ENCODE measurements around the gene USP17L10.
"Not testable (repeated sequence)": the region's sequence is repeated elsewhere in the genome, so short reads cannot be mapped to it uniquely, and the experiment has no call there.

The USP17L10 gene, protein sequence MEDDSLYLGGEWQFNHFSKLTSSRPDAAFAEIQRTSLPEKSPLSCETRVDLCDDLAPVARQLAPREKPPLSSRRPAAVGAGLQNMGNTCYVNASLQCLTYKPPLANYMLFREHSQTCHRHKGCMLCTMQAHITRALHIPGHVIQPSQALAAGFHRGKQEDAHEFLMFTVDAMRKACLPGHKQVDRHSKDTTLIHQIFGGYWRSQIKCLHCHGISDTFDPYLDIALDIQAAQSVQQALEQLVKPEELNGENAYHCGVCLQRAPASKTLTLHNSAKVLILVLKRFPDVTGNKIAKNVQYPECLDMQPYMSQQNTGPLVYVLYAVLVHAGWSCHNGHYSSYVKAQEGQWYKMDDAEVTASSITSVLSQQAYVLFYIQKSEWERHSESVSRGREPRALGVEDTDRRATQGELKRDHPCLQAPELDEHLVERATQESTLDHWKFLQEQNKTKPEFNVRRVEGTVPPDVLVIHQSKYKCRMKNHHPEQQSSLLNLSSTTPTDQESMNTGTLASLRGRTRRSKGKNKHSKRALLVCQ

DNA sequence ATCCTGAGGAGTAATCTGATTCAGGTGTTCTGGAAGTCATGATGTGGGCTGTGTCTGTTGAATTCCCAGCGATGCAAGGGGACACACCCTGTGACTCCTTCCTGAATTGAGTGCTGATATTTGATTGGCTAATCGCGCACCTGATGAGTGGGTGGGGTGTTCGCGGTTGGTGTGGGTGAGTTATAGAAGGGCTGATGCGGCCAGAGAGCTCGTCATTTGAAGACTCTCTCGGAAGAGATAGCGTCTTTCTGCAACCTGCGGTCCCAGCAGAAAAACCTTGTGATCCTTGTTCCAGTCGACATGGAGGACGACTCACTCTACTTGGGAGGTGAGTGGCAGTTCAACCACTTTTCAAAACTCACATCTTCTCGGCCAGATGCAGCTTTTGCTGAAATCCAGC, at the start of gene USP17L10:
Gene USP17L10 (plus strand): TSS at position 301 of the 400 bp plus-strand sequence. CDS start 0 bp downstream, at position 301.
- not testable (repeated sequence) for FAIRE-seq

DNA sequence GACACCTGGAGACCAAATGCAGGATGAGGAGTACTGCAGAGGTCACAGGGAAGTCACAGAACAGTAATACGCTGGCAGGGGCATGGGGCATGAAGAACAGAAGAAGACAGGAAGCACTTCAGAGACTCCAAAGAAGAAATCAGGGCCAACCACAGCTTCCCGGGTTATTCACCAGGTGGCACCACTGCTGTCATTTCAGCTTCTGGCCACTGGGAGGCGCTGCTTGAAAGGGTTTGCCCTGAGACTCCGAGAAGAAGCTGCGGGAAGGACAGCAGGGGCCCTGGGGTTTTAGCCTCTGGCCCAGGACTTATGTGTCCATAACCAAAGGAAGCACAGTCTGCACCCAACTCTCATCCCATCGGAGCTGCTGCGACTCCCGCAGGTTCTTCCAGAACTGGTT, 44.5 kb upstream of the USP17L10 start:
- FAIRE-seq = not testable (repeated sequence)

DNA sequence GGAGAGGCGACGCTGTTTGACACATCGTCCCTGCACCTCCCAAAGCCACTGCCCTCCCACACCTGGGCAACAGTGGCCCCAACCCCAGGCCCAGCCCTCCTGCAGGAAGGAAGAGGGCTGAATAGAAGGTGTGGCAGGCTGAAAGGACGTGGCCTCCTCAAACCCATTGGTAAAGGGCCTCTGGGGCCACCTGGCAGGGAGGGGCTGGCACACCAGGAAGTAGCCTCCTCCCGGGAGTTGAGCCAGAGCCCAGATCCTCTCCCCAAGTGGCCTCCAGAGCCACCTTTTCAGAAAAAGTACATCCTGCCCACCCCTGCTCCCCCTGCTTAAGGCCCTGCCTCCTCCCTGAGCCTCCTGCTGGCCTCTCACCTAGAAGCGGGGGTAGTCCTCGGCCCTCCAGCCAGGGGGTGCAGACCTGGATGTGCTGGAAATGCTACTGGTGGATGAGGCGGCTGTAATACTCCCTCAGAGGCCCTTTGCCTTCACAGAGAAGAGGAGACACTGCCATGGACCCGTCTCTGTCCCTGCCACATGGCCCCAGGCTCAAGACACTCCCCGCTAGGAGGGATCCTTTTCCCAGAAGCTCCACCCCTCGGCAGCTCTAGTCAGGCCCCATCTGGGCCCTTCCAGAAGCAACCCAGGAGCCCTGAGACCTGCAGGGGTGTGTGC, 40.5 kb upstream of the USP17L10 start, which contains the start of gene FAM90A26:
Gene FAM90A26 (plus strand): TSS at position 619 of the 669 bp plus-strand sequence. CDS start 2,764 bp downstream, outside the sequence.
- not testable (repeated sequence) for FAIRE-seq

DNA sequence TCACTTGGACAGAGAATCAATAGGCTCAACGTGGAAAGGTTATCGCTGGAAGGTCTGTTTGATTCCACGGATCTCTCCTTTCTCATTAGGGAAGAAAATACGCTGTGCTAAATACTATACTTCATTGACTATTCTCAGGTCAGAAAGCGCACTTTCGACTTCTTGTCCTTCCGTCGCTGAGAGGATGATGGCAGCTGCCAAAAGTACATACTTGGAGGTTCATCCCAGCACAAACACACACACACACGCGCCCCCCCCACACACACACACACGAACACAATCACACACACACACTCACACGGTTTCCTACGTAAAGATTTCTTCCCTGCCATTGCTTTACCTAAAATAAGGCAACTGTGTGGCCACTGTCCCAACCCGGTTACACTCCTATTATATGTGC, 4.2 kb downstream of the USP17L10 start:
- not testable (repeated sequence) for FAIRE-seq

DNA sequence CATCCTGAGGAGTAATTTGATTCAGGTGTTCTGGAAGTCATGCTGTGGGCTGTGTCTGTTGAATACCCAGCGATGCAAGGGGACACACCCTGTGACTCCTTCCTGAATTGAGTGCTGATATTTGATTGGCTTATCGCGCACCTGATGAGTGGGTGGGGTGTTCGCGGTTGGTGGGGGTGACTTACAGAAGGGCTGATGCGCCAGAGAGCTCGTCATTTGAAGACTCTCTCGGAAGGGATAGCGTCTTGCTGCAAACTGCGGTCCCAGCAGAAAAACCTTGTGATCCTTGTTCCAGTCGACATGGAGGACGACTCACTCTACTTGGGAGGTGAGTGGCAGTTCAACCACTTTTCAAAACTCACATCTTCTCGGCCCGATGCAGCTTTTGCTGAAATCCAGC, 4.6 kb downstream of the USP17L10 start, which contains the start of gene USP17L11:
Gene USP17L11 (plus strand): TSS at position 301 of the 400 bp plus-strand sequence. CDS start 0 bp downstream, at position 301.
- not testable (repeated sequence) for FAIRE-seq

DNA sequence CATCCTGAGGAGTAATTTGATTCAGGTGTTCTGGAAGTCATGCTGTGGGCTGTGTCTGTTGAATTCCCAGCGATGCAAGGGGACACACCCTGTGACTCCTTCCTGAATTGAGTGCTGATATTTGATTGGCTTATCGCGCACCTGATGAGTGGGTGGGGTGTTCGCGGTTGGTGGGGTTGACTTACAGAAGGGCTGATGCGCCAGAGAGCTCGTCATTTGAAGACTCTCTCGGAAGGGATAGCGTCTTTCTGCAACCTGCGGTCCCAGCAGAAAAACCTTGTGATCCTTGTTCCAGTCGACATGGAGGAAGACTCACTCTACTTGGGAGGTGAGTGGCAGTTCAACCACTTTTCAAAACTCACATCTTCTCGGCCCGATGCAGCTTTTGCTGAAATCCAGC, 9.4 kb downstream of the USP17L10 start, which contains the start of gene USP17L12:
Gene USP17L12 (plus strand): TSS at position 301 of the 400 bp plus-strand sequence. CDS start 0 bp downstream, at position 301.
- not testable (repeated sequence) for FAIRE-seq

DNA sequence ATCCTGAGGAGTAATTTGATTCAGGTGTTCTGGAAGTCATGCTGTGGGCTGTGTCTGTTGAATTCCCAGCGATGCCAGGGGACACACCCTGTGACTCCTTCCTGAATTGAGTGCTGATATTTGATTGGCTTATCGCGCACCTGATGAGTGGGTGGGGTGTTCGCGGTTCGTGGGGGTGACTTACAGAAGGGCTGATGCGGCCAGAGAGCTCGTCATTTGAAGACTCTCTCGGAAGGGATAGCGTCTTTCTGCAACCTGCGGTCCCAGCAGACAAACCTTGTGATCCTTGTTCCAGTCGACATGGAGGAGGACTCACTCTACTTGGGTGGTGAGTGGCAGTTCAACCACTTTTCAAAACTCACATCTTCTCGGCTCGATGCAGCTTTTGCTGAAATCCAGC, 14.1 kb downstream of the USP17L10 start, which contains the start of gene USP17L13:
Gene USP17L13 (plus strand): TSS at position 301 of the 400 bp plus-strand sequence. CDS start 0 bp downstream, at position 301.
- not testable (repeated sequence) for FAIRE-seq

DNA sequence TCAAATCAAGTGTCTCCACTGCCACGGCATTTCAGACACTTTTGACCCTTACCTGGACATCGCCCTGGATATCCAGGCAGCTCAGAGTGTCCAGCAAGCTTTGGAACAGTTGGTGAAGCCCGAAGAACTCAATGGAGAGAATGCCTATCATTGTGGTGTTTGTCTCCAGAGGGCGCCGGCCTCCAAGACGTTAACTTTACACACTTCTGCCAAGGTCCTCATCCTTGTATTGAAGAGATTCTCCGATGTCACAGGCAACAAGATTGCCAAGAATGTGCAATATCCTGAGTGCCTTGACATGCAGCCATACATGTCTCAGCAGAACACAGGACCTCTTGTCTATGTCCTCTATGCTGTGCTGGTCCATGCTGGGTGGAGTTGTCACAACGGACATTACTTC, 19.8 kb downstream of the USP17L10 start:
- not testable (repeated sequence) for FAIRE-seq

DNA sequence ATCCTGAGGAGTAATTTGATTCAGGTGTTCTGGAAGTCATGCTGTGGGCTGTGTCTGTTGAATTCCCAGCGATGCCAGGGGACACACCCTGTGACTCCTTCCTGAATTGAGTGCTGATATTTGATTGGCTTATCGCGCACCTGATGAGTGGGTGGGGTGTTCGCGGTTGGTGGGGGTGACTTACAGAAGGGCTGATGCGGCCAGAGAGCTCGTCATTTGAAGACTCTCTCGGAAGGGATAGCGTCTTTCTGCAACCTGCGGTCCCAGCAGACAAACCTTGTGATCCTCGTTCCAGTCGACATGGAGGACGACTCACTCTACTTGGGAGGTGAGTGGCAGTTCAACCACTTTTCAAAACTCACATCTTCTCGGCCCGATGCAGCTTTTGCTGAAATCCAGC, 23.6 kb downstream of the USP17L10 start, which contains the start of gene USP17L15:
Gene USP17L15 (plus strand): TSS at position 301 of the 400 bp plus-strand sequence. CDS start 0 bp downstream, at position 301.
- not testable (repeated sequence) for FAIRE-seq

DNA sequence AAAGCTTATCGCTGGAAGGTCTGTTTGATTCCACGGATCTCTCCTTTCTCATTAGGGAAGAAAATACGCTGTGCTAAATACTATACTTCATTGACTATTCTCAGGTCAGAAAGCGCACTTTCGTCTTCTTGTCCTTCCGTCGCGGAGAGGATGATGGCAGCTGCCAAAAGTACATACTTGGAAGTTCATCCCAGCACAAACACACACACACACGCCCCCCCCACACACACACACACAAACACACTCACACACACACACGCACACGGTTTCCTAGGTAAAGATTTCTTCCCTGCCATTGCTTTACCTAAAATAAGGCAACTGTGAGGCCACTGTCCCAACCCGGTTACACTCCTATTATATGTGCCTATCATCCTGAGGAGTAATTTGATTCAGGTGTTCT, 28.0 kb downstream of the USP17L10 start:
- FAIRE-seq = not testable (repeated sequence)

DNA sequence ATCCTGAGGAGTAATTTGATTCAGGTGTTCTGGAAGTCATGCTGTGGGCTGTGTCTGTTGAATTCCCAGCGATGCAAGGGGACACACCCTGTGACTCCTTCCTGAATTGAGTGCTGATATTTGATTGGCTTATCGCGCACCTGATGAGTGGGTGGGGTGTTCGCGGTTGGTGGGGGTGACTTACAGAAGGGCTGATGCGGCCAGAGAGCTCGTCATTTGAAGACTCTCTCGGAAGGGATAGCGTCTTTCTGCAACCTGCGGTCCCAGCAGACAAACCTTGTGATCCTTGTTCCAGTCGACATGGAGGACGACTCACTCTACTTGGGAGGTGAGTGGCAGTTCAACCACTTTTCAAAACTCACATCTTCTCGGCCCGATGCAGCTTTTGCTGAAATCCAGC, 33.1 kb downstream of the USP17L10 start, which contains the start of gene USP17L17:
Gene USP17L17 (plus strand): TSS at position 301 of the 400 bp plus-strand sequence. CDS start 0 bp downstream, at position 301.
- not testable (repeated sequence) for FAIRE-seq

DNA sequence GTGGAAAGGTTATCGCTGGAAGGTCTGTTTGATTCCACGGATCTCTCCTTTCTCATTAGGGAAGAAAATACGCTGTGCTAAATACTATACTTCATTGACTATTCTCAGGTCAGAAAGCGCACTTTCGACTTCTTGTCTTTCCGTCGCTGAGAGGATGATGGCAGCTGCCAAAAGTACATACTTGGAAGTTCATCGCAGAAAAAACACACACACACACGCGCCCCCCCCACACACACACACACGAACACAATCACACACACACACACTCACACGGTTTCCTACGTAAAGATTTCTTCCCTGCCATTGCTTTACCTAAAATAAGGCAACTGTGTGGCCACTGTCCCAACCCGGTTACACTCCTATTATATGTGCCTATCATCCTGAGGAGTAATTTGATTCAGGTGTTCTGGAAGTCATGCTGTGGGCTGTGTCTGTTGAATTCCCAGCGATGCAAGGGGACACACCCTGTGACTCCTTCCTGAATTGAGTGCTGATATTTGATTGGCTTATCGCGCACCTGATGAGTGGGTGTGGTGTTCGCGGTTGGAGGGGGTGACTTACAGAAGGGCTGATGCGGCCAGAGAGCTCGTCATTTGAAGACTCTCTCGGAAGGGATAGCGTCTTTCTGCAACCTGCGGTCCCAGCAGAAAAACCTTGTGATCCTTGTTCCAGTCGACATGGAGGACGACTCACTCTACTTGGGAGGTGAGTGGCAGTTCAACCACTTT, 37.7 kb downstream of the USP17L10 start, which contains the start of gene USP17L18:
Gene USP17L18 (plus strand): TSS at position 678 of the 728 bp plus-strand sequence. CDS start 0 bp downstream, at position 678.
- FAIRE-seq = not testable (repeated sequence)

DNA sequence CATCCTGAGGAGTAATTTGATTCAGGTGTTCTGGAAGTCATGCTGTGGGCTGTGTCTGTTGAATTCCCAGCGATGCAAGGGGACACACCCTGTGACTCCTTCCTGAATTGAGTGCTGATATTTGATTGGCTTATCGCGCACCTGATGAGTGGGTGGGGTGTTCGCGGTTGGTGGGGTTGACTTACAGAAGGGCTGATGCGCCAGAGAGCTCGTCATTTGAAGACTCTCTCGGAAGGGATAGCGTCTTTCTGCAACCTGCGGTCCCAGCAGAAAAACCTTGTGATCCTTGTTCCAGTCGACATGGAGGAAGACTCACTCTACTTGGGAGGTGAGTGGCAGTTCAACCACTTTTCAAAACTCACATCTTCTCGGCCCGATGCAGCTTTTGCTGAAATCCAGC, 42.6 kb downstream of the USP17L10 start, which contains the start of gene USP17L19:
Gene USP17L19 (plus strand): TSS at position 301 of the 400 bp plus-strand sequence. CDS start 0 bp downstream, at position 301.
- FAIRE-seq = not testable (repeated sequence)

DNA sequence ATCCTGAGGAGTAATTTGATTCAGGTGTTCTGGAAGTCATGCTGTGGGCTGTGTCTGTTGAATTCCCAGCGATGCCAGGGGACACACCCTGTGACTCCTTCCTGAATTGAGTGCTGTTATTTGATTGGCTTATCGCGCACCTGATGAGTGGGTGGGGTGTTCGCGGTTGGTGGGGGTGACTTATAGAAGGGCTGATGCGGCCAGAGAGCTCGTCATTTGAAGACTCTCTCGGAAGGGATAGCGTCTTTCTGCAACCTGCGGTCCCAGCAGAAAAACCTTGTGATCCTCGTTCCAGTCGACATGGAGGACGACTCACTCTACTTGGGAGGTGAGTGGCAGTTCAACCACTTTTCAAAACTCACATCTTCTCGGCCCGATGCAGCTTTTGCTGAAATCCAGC, 47.4 kb downstream of the USP17L10 start, which contains the start of gene USP17L20:
Gene USP17L20 (plus strand): TSS at position 301 of the 400 bp plus-strand sequence. CDS start 0 bp downstream, at position 301.
- not testable (repeated sequence) for FAIRE-seq
